HG03139 (cell line): ENCODE results near the gene CDC25B.

ENCODE experiments used
- ATAC-seq: cut with Tn5 transposase; IDR thresholded peaks from one replicate; pipeline ENCODE4 v1.9.1; 2021; ENCODE audit not compliant: unreplicated experiment

The CDC25B gene

DNA sequence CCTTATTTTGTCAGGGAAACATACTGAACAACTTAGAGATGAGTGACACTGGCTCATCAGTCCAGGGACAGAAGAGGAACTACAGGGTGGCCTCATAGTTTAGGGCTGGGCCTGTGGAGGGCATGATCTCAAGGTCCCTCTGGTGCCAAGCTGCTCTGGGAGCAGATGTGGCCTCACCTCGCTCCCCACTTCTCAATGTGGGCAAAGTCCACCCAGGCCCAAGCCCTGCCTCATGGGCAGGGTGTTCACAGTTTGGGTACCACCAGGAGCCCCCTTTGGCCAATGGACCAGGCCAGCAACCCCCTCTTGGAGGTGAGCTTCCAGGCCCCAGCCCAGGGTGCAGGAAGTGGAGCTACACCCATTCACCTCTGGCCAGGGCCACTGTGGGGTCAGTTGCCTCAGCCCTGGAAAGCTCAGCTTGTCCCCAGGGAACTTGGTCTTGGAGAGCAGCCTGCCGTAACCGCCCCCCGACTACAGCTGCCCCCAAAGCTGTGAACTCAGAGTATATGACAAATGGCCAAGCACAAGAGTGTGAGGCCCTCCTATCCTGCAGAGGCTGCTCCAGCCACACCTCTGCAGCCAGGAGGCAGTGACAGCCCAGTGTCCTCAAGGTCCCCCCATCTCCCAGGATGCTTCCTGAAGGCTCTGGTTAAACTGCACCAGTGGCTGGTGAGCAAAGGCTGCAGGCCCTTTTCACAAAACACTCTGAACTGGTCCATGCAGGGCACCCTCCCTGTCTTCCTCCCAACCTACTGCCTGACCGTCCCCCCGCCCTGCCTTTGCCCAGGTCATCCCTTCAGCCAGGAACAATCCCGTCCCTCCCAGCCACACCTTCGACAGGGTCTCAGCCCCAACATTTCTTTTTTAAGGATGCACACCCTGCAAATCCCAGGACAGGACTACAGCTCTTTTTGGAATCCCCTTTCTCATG, 32.2 kb upstream of the CDC25B start:
- no peak for ATAC-seq

DNA sequence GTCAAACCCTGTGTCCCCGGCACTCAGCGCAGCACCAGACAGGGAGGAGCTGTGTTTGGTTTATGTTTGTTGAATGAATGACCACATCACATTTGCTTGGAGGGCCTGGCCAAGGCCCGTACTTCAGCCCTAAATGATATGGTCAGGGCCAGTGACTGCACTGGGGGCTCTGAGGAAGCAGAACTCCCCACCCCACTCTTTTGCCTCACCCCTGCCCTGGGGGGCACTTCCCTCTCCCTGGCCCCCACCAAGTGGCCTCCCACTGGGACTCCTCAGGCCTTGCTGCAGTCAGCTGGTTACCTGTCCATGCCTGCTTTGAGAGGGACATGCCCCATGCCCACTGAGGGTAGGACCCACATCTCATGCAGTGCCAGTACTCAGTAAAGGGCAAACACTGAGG, 31.5 kb upstream of the CDC25B start:
- no peak for ATAC-seq

DNA sequence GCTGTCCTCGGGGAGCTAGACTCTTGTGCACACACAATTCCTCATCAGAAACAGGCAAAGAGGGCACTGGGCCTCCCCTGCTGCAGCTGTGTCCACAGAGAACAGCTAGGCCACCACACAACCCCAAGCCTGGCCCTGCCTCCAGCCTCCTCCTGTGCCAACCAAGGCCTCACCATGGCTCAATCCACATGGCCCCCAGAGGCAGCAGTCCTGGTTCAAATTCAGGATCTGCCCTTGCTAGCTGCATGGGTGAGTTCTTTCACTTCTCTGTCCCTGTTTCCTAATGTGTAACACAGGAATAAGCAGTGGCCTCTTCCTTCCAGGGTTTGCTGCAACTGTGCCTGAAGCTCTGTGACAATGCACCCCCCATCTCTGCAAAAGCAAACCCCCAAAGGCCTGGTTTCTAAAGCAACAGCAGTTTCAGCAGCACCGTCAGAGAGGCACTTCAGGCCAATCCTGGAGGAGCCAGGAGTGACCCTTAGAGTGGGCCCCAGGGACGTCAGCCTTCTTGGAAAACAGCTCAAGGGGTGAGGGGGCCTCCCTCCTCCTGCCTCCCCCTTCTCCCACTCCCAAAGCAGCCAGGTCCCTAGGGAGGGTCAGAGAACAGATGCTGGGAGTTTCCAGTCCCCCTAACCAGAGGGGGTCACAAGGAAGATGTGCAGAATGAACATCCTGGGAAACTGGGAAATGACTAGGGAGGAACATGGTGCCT, 30.8 kb upstream of the CDC25B start:
- no peak for ATAC-seq

DNA sequence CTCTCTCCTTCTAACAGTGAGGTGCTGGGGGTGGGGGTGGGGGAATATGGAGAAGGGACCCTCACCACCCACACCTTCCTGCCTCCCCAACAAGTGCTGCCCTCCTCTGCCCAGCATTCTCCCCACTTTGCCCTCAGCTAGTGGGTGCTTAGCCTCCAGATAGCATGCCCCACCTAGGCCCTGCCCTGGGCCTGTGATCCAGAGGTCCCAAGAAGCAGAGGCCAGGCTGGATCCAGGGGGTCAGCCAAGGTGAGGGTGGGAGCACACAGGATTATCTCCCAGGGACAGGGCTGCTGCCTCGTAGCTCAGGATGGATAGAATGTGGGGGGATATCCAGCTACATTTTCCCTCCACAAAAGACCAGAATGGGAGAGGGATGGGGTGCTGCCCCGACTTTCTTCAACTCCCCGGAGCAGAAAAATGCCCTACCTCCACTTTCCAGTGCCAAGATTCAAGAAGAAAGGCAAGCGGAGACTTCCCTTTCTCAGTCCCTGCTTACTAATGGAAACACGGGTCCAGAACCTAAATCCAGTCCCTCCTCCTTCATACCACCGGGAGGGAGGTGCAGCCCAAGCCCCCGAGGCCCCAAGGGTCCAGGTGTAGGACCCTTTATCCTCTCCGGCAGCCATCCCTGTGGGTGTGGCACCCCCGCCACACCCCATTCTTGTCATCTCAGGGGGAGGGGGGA, 29.5 kb upstream of the CDC25B start:
- ATAC-seq, result no peak

DNA sequence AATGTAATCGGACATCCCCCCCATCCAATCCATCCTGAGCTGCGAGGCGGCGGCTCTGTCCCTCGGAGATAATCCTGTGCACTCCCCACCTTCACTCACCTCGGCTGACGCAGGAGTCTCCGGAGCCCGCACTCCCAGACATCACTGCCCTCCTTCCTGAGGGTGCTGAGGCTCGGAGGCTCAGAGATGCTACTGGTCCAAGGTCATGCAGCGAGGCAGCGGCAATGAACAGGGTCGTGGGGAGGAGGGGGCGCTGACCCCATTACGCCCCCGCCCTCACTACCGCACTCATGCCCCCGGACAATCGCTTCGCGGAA, 29.0 kb upstream of the CDC25B start:
- ATAC-seq, result no peak

DNA sequence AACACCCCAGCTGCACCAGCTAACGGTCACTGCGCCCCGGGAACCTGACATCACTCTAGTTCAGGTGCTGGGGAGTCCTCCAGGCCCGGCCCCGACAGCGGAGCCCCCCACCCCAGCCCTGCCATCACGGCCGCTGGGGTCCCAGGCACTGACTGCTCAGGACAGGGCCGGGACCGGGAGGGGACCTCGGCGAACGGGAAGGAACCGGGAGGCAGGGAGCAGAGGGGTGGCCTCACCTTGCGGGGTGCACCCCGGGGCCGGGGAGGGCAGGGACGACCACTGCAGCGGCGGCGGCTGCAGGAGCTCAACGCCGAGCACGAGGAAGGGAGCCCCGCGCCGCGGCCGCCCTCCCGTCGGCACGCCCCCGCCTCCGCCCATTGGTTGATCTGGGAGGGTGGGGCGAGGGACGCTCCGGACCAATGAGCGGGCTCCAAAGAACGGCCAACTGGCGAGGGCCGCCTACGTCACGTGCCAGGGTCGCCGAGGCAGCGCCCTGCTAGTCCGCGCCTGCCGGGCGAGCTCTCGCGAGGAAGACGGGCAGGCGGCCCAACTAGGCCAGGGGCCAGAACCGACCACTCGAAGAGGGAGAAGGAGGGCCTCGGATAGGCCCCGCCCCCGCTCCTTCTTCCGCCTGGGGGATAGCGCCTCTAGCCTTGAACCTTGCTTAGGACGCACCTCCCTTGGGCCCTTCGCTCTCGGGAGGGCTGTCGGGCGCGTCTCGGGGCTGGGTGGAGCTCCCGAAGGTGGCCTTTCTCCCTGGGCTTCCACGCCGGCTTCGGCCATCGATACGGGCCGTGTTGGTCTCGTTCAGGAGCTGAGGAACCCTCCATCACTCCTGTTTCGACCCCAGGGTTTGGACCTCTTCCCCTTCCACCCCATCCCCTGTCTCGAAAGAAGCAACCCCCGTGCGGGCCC, 28.4 kb upstream of the CDC25B start, which contains the start of gene ADISSP:
Gene ADISSP, minus strand, starts transcription at position 327 of the 915 bp plus-strand sequence. CDS start 7,653 bp downstream, outside the sequence.
- peak; percentile 89 for ATAC-seq

DNA sequence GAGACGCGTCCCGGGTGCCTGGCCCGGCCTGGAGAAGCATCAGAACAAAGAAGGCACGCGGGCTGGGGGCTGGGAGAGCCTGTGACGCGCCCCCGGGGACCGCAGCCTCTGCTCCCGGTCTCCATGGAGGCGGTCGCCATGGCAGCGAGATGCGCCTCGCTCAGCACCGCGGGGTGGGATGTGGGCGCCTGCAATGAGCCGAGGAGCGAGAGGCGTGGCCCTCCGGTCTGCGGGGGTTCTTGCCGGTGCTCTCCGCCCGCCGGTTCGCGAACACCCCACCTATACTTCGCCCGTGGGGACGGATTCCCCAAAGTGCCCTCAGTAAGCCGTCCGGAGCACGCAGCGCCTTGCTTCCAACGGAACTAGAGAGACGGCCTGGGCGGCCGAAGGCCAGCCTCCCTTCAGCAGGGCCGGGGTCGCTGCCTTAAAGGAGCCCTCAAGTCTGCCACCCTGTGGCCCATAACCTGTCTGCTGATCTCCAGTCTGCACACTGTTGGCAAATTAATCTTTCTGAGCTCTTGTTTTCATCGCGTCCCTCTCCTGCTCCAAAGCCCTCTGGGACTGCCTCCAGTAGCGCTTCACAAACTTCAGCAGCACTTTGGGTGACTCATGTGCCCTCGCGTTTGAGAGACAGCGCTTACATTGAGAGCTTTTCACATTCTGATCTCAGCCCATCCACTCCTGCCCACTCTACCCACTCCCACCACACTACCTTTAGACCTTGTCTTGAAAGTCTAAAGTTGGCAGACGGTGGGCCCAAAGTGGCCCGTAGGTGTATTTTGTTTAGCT, 27.6 kb upstream of the CDC25B start:
- peak; percentile 34 for ATAC-seq

DNA sequence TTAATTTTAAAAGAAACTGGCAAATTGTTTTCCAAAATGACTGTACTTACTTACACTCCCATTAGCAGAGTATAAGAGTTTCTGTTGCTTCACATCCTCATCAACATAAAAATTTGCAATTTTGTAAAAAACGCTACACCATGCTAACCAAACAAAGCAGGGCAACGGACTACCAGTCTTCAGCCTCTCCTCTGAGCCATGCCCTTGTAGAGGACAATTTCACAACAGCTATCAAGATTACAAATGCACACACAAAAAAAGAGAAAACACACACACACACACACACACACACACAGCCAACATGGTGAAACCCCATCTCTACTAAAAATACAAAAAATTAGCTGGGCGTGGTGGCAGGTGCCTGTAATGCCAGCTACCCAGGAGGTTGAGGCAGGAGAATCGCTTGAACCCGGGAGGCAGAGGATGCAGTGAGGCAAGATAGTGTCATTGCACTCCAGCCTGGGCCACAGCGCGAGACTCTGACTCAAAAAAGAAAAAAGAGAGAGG, 24.5 kb upstream of the CDC25B start:
- ATAC-seq, result no peak

DNA sequence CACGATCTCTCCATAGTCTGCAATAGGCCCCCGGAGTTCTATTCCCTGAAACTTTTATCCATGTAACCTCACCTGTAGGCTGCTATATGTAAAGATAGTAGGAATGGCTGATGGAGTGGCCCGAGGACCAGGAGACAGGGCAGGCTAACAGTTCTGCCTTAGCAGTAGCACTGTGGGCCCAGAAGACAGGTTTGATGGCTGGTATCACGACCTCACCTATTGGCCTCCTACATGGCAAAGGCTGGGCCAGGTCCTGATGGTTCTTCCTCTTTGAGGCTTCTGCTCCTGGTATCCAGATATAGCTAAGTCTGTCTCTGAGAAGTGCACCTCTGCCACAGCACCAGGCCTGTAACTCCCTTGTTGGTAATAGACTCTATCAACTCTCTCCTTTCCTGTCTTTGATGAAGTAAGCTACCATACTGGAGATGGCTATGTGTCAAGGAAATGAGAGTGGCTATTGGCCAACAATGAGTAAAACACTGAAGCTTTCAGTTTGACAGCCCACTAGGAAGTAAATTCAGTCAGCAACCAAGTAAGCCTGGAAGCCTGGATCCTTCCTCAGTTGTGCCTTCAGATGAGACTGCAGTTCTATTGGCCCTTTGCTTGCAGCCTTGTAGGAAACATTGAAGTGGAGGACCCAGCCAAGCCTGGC, 20.5 kb upstream of the CDC25B start:
- no peak for ATAC-seq

DNA sequence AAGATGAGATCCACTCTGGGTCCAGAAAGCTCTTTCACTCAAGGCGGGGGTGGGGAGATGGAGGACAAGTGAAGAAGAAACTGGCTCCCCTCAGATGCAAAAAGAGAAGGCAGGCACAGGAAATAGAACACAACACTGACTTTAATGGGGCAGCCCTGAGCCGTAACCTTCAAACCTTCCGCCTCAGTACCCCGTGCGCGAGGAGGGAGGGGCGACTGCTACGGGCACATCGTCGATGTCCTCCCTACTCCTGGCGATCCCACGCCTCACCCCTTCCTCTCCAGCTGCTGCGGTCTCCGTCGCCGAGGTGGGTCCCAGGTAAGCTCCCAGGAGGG, 18.8 kb upstream of the CDC25B start:
- no peak for ATAC-seq

DNA sequence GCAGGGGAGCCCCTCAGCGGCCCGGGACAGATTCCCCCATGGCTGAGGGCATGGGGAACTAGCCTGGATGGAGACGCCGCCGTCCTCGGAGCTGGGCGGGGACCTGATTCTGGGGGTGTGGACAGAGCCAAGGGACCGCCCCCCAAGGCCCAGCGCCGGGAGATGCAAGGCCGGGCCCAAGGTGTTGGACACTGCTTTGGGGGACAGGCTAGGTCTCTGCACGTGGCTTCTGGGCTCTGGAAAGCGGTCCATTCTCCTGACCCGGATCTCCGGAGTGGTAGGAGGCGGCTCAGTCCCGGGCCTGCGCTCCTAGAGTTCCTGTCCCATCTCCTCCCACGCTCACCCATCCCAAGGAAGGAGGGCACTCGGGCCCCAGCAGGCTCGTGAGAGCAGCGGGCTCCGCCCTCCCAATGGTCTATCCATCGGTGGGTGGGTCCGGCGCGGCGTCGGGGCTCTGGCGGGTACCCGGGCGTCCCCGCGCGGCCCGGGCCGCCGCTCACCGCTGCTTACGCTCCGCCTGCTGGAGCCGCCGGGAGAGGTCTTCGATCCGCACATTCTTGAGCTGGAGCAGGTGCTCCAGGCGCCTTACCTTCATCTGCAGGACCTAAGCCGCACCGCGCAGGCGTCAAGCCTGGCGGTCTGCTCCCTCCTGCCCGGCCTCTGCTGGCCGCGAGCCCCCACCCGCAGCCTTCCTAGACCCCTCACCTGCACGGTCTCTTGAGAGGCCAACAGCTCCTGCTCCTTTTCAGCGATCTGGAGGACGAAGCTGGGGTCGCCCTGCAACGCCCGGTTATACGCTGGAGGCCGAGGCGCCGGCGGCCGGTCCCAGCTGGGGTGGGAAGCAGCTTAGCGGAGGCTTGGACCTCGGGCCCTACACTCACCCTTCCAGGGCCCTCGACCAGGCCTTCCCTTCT, 18.1 kb upstream of the CDC25B start:
- no peak for ATAC-seq

DNA sequence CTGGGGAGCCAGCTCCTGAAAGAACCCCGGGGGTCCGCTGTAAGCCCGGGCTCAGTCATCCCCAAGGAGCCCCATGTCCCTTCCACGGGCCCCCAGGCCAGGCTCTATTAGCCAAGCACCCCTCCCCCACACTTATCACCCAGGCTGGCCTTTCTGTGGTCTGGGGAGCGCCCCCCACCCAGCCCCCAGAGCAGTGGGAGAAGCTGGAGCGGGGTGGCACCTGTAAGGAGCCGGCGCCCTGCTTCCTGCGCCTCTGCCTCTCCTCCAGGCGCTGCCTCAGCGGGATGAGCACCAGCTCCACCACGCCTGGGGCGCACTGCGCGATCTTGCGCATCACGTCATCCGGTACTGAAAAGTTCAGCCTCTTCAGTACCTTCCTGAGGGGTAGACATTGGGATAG, 17.1 kb upstream of the CDC25B start:
- no peak for ATAC-seq

DNA sequence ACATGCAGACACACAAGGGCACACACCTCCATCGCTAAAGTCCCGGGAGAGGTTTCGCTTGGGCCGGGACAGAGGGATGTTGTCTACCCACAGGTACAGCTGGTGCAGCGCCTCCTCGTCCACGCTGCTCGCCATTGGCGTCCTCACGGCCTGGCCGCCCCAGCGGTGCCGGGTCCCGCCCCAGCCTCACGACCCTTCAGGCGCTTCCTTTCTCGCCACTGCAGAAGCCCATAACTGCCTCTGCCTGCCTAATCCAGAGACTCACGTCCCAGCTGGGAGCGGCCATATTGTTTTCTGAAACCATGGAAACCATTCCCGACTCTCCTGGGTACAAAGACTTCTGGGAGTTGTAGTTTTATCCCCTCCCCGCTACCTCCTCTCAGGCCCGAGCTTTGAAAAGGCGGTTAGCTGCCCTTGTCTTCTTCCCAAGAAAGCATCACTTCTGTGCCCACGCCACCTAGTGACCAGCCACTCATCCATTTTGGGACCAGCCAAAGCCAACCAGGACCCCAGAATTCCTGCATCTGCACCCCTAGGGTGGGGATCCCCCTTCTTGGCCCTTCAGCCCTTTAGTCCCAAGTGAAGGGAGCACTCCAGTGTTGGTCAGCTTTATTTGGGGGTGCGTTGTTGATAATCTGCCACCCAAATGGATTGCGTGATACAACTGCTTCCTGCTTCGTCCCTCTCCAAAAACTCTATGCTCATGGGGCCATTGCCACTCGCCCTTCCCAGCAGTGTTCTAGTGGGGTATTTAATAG, 14.8 kb upstream of the CDC25B start, which contains the start of gene SPEF1:
Gene SPEF1, minus strand, starts transcription at position 296 of the 758 bp plus-strand sequence. Its CDS starts 161 bp downstream, at position 135.
- ATAC-seq, result peak; percentile 44

DNA sequence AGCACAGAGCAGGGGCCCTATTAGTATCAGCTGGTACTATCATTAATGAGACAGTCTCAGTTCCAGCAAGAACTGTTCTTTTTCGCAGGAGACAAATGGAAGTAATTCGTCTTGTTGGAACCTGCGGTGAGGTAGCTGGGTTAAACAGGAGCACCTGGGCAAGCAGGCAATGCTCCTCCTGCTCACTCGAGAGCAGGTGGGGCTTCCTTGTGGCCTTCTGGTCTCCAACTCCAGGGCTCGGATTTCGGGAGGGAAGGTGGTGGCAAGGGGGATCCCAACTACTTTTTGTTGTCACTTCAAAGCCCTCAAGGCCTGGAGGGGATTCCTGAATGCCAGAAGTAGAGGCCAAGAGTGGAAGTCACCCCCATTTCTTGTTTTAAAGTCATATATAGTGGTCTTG, 13.5 kb upstream of the CDC25B start:
- ATAC-seq, result no peak

DNA sequence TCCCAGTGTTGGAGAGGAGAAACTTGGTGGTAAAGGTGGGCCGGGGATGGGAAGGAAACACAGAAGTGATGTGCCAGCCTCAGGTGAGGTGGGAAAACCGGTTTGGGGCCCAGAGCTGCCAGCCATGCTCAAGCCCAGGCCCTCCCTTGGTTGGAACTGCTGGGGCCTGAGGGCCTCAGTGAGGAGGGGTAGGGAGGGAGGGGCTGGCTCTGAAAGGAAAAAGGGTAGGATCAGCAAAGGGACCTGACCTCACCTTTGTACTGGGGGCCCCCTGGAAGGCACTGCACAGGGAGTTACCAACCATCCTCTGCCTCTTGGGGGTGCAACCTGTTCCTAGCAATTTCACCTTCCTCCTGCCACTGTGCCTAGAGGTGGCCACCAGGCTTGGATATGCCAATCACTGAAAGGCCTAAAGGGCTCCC, 13.0 kb upstream of the CDC25B start:
- no peak for ATAC-seq

DNA sequence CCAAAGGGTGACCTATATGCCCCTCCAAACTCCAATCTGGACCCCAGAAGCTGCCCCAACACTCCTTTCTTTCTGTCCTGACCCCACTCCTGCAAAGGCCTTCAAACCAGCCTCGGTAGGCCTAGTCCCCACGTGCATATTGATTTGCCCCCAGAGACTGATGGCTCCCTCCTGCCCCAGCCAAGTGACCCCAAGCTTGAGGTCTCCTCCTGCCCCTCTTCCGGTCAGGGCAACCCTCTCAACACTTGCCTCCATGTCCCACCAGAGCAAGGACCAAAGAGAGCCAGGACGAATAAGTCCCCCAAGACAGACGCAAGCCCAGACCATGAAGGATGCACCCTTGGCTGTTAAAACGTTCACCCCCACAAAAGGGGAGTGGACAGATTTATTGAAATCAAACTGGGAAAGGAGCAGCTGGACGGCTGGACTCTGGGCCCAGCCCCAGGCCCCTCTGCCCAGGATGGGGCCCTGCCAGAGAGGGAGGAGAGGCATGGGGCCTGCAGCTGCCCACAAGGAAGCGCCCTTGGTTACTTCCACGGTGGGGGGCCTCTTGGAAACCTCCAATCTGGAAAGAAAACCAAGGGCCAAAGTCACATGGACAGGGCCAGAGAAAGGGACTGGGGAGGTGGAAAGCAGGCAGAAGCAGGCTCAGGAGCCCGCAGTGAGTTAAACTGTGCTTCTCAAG, 12.5 kb upstream of the CDC25B start:
- no peak for ATAC-seq
